HL-60 (cell line): ENCODE measurements around the gene WDR45B.

Experiments used
- DNase-seq, 2 experiments: peaks; one replicate each; pipeline ENCODE4 v3.0.0-alpha.2; 2010 to 2020; ENCODE audit warnings: low read depth in 1 of 2, low spot score in 1 of 2
- H3K27ac ChIP-seq: fragments of 250-450 bp; sonication (Bioruptor Pico); replicated peaks from 2 replicates; pipeline ENCODE4 v1.5.1; 2020; ENCODE audit warnings: mild to moderate bottlenecking, moderate library complexity
- H3K27me3 ChIP-seq: fragments of 250-450 bp; sonication (Bioruptor Pico); 2 replicates; pipeline ENCODE4 v1.5.1; 2021; ENCODE audit warnings: mild to moderate bottlenecking, moderate library complexity; ENCODE audit not compliant: insufficient read depth, poor library complexity, severe bottlenecking
- H3K4me3 ChIP-seq: replicated peaks from 2 replicates; pipeline ENCODE4 v1.5.1; 2011; ENCODE audit warnings: mild to moderate bottlenecking, control low read depth, low read length; ENCODE audit not compliant: insufficient read depth
- GABPA ChIP-seq: IDR thresholded peaks from 2 replicates; pipeline ENCODE4 v1.6.1; 2012; ENCODE audit warnings: low read depth
- POLR2AphosphoS5 ChIP-seq: IDR thresholded peaks from 2 replicates; pipeline ENCODE4 v1.6.1; 2012; ENCODE audit warnings: low read depth
- SPI1 ChIP-seq: IDR thresholded peaks from 2 replicates; pipeline ENCODE4 v1.6.1; 2012; ENCODE audit warnings: low read depth, mild to moderate bottlenecking, borderline replicate concordance
- TF ChIP-seq, protein P1 (sequence below): IDR thresholded peaks from one replicate; pipeline ENCODE4 v1.5.1; 2011; ENCODE audit warnings: low read length, control low read depth, inconsistent platforms; ENCODE audit not compliant: insufficient read depth
- TF ChIP-seq, protein P2 (sequence below): IDR thresholded peaks from 2 replicates; pipeline ENCODE4 v1.6.1; 2012; ENCODE audit warnings: low read depth; ENCODE audit not compliant: insufficient replicate concordance

WDR45B gene

GRCh38 chr17:82658796-82659452 lies 10.7 kb upstream of the WDR45B start:
- Histone ChIP-seq H3K4me3 (no peak overlapping the region), H3K27me3 (no peaks in the 10 kb centered on the region), H3K27ac (no peak overlapping the region)
- TF ChIP-seq, protein P1, sequence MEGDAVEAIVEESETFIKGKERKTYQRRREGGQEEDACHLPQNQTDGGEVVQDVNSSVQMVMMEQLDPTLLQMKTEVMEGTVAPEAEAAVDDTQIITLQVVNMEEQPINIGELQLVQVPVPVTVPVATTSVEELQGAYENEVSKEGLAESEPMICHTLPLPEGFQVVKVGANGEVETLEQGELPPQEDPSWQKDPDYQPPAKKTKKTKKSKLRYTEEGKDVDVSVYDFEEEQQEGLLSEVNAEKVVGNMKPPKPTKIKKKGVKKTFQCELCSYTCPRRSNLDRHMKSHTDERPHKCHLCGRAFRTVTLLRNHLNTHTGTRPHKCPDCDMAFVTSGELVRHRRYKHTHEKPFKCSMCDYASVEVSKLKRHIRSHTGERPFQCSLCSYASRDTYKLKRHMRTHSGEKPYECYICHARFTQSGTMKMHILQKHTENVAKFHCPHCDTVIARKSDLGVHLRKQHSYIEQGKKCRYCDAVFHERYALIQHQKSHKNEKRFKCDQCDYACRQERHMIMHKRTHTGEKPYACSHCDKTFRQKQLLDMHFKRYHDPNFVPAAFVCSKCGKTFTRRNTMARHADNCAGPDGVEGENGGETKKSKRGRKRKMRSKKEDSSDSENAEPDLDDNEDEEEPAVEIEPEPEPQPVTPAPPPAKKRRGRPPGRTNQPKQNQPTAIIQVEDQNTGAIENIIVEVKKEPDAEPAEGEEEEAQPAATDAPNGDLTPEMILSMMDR, result no peak
- TF ChIP-seq POLR2AphosphoS5 (no peak), GABPA (no peak), SPI1 (no peak)
- TF ChIP-seq, protein P2, sequence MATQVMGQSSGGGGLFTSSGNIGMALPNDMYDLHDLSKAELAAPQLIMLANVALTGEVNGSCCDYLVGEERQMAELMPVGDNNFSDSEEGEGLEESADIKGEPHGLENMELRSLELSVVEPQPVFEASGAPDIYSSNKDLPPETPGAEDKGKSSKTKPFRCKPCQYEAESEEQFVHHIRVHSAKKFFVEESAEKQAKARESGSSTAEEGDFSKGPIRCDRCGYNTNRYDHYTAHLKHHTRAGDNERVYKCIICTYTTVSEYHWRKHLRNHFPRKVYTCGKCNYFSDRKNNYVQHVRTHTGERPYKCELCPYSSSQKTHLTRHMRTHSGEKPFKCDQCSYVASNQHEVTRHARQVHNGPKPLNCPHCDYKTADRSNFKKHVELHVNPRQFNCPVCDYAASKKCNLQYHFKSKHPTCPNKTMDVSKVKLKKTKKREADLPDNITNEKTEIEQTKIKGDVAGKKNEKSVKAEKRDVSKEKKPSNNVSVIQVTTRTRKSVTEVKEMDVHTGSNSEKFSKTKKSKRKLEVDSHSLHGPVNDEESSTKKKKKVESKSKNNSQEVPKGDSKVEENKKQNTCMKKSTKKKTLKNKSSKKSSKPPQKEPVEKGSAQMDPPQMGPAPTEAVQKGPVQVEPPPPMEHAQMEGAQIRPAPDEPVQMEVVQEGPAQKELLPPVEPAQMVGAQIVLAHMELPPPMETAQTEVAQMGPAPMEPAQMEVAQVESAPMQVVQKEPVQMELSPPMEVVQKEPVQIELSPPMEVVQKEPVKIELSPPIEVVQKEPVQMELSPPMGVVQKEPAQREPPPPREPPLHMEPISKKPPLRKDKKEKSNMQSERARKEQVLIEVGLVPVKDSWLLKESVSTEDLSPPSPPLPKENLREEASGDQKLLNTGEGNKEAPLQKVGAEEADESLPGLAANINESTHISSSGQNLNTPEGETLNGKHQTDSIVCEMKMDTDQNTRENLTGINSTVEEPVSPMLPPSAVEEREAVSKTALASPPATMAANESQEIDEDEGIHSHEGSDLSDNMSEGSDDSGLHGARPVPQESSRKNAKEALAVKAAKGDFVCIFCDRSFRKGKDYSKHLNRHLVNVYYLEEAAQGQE, result no peak
- no peak for DNase-seq

DNA sequence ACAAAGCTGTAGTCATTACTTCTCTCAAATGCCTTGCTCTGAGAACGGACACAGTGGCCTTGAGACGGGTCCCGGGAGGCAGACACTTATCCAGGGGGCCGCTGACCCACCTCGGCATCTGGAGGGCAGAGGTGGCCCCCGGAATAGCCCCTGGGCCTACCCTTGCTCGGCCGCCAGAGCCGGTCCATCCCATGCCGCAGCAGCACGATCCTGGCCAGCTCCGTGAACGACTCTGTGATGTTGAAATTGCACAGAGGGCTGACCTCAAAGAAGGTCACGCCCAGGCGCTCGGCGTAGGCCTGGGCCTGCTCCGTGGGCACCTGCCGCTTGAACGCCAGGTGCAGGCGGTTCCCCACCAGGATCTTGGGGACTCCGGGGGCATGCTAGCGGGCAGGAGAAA lies 10.1 kb upstream of the WDR45B start:
- H3K4me3 ChIP-seq, result no peak overlapping the region
- no peaks in the 10 kb centered on the region for H3K27me3 ChIP-seq
- TF ChIP-seq, protein P1, result no peak
- TF ChIP-seq POLR2AphosphoS5 (no peak), GABPA (no peak), SPI1 (no peak)
- TF ChIP-seq, protein P2, result no peak
- DNase-seq, result no peak
- H3K27ac ChIP-seq, result no peak overlapping the region

- H3K27me3 ChIP-seq, result no peaks in the 10 kb centered on the region
- no peak for DNase-seq
- H3K27ac ChIP-seq, result no peak overlapping the region
- TF ChIP-seq POLR2AphosphoS5 (no peak), GABPA (no peak), SPI1 (no peak)
- TF ChIP-seq, protein P2, result no peak
- TF ChIP-seq, protein P1, result no peak
- H3K4me3 ChIP-seq, result no peak overlapping the region
Measured at GRCh38 chr17:82657926-82658325, 9.7 kb upstream of the WDR45B start.
